Fibroblast of the aortic adventitia (primary cell): Measurements from ENCODE around the gene PSEN1. TPM values are rescaled to one million over a fixed set of nuclear protein-coding genes. Genes with fewer than 3 reads are reported as not detected.

ENCODE experiments used
- DNase-seq: peaks from one replicate; pipeline ENCODE4 v3.0.0-alpha.2; 2010; ENCODE audit warnings: low read depth
- H3K4me3 ChIP-seq: 2 replicates; pipeline ENCODE4 v1.5.1; 2011; ENCODE audit warnings: low read depth, mild to moderate bottlenecking, control low read depth, low read length, moderate library complexity
- total RNA-seq: library from RNA; depleted of rRNA; stranded (reverse); fragments of >200 nt; gene quantifications from 2 replicates; pipeline ENCODE4 v1.2.3, GENCODE V29; 2012; ENCODE audit warnings: low replicate concordance
- TF ChIP-seq, protein P1 (sequence below): IDR thresholded peaks from 2 replicates; pipeline ENCODE4 v1.5.1; 2011; ENCODE audit warnings: mild to moderate bottlenecking, low read length, control low read depth, inconsistent platforms; ENCODE audit not compliant: insufficient read depth

Gene PSEN1
- total RNA-seq, 1 donor = 55.0 TPM

DNA sequence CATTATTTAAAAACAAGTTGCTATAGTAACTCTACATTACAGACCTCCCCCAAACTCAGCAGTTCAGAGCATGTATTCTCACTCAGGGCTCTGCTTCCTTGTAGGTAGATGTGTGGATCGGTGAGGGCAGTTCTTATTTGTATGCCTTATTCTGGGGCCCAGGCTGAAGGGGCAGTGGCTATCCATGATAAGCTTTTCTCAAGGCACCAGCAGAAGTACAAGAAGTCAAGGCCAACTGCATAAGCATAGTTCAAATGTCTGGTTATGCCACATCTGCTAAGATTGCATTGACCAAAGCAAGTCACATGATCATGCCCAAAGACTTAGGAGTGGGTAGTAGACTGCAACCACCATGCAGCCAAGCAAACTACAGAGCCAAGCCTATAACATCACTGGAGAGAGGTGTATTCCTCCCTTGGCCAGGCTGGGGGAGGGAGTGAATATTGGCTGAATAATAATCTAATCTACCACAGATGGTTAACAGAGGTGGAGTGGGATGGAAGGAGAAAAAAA, 4.6 kb downstream of the PSEN1 start:
- DNase-seq = no peak
- TF ChIP-seq, protein P1, sequence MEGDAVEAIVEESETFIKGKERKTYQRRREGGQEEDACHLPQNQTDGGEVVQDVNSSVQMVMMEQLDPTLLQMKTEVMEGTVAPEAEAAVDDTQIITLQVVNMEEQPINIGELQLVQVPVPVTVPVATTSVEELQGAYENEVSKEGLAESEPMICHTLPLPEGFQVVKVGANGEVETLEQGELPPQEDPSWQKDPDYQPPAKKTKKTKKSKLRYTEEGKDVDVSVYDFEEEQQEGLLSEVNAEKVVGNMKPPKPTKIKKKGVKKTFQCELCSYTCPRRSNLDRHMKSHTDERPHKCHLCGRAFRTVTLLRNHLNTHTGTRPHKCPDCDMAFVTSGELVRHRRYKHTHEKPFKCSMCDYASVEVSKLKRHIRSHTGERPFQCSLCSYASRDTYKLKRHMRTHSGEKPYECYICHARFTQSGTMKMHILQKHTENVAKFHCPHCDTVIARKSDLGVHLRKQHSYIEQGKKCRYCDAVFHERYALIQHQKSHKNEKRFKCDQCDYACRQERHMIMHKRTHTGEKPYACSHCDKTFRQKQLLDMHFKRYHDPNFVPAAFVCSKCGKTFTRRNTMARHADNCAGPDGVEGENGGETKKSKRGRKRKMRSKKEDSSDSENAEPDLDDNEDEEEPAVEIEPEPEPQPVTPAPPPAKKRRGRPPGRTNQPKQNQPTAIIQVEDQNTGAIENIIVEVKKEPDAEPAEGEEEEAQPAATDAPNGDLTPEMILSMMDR = no peak
- no peak overlapping the region for H3K4me3 ChIP-seq

DNA sequence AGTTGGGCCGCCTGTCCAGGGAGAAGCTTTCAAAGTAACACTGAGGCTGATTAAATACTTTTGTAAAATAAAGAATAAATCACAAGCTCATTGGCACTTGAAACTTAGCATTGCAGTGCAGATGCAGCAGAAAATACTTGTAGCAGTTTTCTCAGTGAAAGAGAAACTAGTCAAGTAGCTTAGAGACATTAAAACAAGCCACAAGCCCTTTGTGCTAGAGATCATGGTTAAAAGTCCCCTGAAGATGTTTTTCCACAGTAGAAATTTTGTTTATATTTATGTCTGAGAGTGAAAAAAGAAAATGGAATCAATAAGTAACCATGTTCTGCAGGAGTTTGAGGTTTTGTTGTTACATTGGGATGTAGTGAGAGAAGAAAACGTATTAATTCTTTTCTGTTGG, 5.9 kb downstream of the PSEN1 start:
- DNase-seq = no peak
- TF ChIP-seq, protein P1 = no peak
- no peak overlapping the region for H3K4me3 ChIP-seq

DNA sequence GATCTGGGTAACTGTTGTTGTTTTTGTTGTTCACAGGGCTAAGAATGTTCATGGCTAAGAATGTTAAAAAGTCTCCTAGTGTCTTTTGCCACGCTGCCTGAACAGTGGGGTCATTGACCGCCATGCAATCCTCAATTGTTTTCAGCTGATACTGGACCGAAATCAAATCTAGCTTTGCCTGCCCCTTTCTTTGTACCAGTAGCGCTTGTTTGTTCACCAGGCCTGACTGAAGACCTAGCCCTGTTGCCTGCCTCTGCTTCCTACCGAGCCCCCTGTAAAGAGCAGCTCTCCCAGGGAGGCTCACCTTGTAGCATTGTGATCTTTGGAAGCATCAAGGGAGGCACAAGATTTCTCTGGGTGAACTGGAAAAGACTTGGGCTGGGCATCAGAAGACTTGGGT, 6.7 kb downstream of the PSEN1 start:
- TF ChIP-seq, protein P1 = no peak
- H3K4me3 ChIP-seq = no peak overlapping the region
- DNase-seq = no peak

DNA sequence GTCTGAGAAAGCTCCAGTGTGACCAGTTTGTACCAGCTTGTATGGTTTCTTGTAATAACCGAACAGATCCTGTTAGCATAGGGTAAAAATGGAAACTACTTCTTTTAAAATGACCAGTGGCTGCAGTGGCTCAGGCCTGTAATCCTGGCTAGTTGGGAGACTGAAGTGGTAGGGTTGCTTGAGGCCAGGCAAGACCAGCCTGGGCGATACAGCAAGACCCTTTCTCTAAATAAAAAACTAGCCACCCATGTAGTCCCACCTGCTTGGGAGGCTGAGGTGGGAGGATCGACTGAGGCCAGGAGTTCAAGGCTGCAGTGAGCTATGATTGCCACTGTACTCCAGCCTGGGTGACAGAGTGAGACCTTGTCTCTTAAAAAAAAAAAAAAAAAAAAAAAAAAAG, 7.3 kb downstream of the PSEN1 start:
- TF ChIP-seq, protein P1 = no peak
- no peak for DNase-seq

GRCh38 chr14:73145371-73145770, 9.1 kb downstream of the PSEN1 start:
- H3K4me3 ChIP-seq = no peak overlapping the region
- no peak for DNase-seq
- TF ChIP-seq, protein P1 = no peak

More for the DNA sequence above, 7.3 kb downstream of the PSEN1 start:
- no peak overlapping the region for H3K4me3 ChIP-seq

DNA sequence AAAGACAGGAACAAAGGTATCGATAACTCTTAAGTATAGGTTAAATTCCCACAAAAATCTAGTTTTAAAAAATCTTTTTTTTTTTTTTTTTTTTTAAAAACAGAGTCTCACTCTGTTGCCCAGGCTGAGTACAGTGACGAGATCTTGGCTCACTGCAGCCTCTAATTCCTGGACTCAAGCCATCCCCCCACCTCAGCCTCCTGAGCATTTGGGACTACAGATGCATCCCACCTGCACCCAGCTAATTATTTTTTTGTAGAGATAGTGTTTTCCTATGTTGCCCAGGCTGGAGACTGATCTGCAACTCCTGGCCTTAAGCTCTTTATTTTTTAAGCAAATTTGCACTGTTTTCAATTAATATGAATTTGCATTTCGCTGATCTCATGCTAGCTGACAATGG, 9.8 kb downstream of the PSEN1 start:
- TF ChIP-seq, protein P1 = no peak
- no peak overlapping the region for H3K4me3 ChIP-seq
- DNase-seq = no peak

DNA sequence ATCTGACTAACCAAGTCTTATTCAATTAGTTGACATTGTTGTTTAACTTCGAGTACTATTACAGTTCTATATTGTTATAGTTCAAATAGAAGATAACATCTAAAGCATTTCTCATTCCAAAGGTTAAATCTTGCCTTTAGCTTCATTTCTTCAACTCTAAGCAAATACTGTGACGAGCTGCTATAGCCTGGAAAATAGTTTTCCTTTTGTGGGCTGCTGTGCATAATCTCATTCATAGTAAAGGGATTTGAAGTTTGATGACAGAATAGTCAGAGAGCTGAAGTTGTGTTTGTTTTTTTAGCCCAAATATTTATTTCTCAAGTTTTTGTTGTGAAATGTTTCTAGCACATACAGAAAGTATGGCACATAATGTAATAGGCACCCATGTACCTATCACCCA, 13.4 kb downstream of the PSEN1 start:
- DNase-seq = no peak
- H3K4me3 ChIP-seq = no peak overlapping the region
- TF ChIP-seq, protein P1 = no peak
